DMS79 treated with DMSO at 0.1 percent for 48 hours (cell line): ENCODE data around the gene TRMT5.

Source experiments
- DNase-seq: peaks from one replicate; lab custom pipeline; 2025; lab: John Stamatoyannopoulos, UW

The TRMT5 gene

GRCh38 chr14:60980811-60981632 lies at the start of gene TRMT5, which contains the start of gene SLC38A6:
TSS of gene TRMT5 (minus strand) at chr14:60981079. CDS start at chr14:60980973, 106 bp downstream.
TSS of gene SLC38A6 (plus strand) at chr14:60981245. CDS start at chr14:60981278, 33 bp downstream.
- DNase-seq: peak; percentile 98

- no peak for DNase-seq
These were observed 45.6 kb upstream of the TRMT5 start for GRCh38 chr14:61026526-61026925.

GRCh38 chr14:61025251-61026223 lies 44.7 kb upstream of the TRMT5 start:
- DNase-seq: peak; percentile 93

- DNase-seq: no peak
These were observed 38.7 kb upstream of the TRMT5 start for GRCh38 chr14:61019537-61019936.

- no peak for DNase-seq
These were observed 22.7 kb upstream of the TRMT5 start for GRCh38 chr14:61003571-61003970.

- DNase-seq: no peak
These were observed 18.7 kb upstream of the TRMT5 start for GRCh38 chr14:60999536-60999935.

- DNase-seq: no peak
These were observed 17.7 kb upstream of the TRMT5 start for GRCh38 chr14:60998617-60999016.

GRCh38 chr14:60989599-60989998 lies 8.7 kb upstream of the TRMT5 start:
- no peak for DNase-seq

GRCh38 chr14:60986500-60986899 lies 5.6 kb upstream of the TRMT5 start:
- no peak for DNase-seq

GRCh38 chr14:60984196-60984595 lies 3.3 kb upstream of the TRMT5 start:
- no peak for DNase-seq

GRCh38 chr14:60981633-60982455 lies 965 bp upstream of the TRMT5 start:
- DNase-seq: peak; percentile 49

- peak; percentile 29 for DNase-seq
These were observed 3.0 kb downstream of the TRMT5 start for GRCh38 chr14:60977847-60978246.

GRCh38 chr14:60975551-60975950 lies 5.3 kb downstream of the TRMT5 start:
- peak; percentile 92 for DNase-seq

- DNase-seq: no peak
These were observed 6.7 kb downstream of the TRMT5 start for GRCh38 chr14:60974090-60974651.

- DNase-seq: no peak
These were observed 7.8 kb downstream of the TRMT5 start for GRCh38 chr14:60973070-60973469.

GRCh38 chr14:60972295-60972694 lies 8.6 kb downstream of the TRMT5 start:
- DNase-seq: no peak

GRCh38 chr14:60971271-60971670 lies 9.6 kb downstream of the TRMT5 start:
- DNase-seq: no peak

- DNase-seq: no peak
These were observed 10.7 kb downstream of the TRMT5 start for GRCh38 chr14:60970146-60970545.

- no peak for DNase-seq
These were observed 12.2 kb downstream of the TRMT5 start for GRCh38 chr14:60968671-60969070.

GRCh38 chr14:60968099-60968498 lies 12.8 kb downstream of the TRMT5 start:
- DNase-seq: no peak

- no peak for DNase-seq
These were observed 15.5 kb downstream of the TRMT5 start for GRCh38 chr14:60965402-60965801.
